IMR-90 (cell line): ENCODE results near the gene FAM78B. TPM values are rescaled to one million over a fixed set of nuclear protein-coding genes. Genes with fewer than 3 reads are reported as not detected.

Experiments used
- ATAC-seq: fragments of 200-7000 bp; cut with Tn5 transposase; 2 replicates; pipeline ENCODE4 v1.9.1; 2020; ENCODE audit warnings: low read depth, mild to moderate bottlenecking, moderate library complexity
- BruUV-seq: library from RNA; stranded (reverse); fragments of 400-500 nt; replicated peaks from 2 replicates; lab custom pipeline; 2021; lab: Mats Ljungman, UMichigan
- CTCF ChIA-PET: fragments of 300-600 bp; formaldehyde crosslinking; extraction: SDS; loops from one replicate; lab custom pipeline; 2021; ENCODE audit warnings: antibody characterized with exemption; lab: Yijun Ruan, JAX
- POLR2A ChIA-PET: fragments of 300-600 bp; sonication (Branson Sonifier 250); formaldehyde crosslinking; loops from one replicate; lab custom pipeline; 2022; ENCODE audit warnings: antibody characterized with exemption; ENCODE audit not compliant: unreplicated experiment; lab: Charles Lee
- DNase-seq: peaks from one replicate; pipeline ENCODE4 v3.0.0; 2013
- H2AFZ ChIP-seq: replicated peaks from 2 replicates; pipeline ENCODE3; 2013; ENCODE audit warnings: low read length, mild to moderate bottlenecking; ENCODE audit not compliant: poor library complexity
- H2AK5ac ChIP-seq: 2 replicates; pipeline ENCODE4 v1.6.1; 2013; ENCODE audit warnings: low read depth, low read length, inconsistent platforms
- H2AK9ac ChIP-seq: replicated peaks from 2 replicates; pipeline ENCODE3; 2013; ENCODE audit warnings: mild to moderate bottlenecking, low read depth, low read length, moderate library complexity; ENCODE audit not compliant: poor library complexity
- H2BK120ac ChIP-seq: 2 replicates; pipeline ENCODE4 v1.6.1; 2013; ENCODE audit warnings: low read depth, low read length, inconsistent platforms
- H2BK15ac ChIP-seq: 3 replicates; pipeline ENCODE4 v1.6.1; 2013; ENCODE audit warnings: low read depth, low read length, inconsistent platforms
- H2BK20ac ChIP-seq: 2 replicates; pipeline ENCODE4 v1.6.1; 2013; ENCODE audit warnings: low read depth, mild to moderate bottlenecking, inconsistent platforms, low read length, moderate library complexity
- H2BK5ac ChIP-seq: 2 replicates; pipeline ENCODE4 v1.6.1; 2013; ENCODE audit warnings: mild to moderate bottlenecking, low read depth, low read length, inconsistent platforms; ENCODE audit not compliant: poor library complexity, severe bottlenecking
- H3K14ac ChIP-seq: replicated peaks from 2 replicates; pipeline ENCODE4 v1.6.1; 2013; ENCODE audit warnings: low read depth, low read length, inconsistent platforms
- H3K18ac ChIP-seq: 2 replicates; pipeline ENCODE4 v1.6.1; 2013; ENCODE audit warnings: low read depth, low read length, control low read depth
- H3K23ac ChIP-seq: 2 replicates; pipeline ENCODE4 v1.6.1; 2013; ENCODE audit warnings: low read depth, low read length, inconsistent platforms
- H3K27ac ChIP-seq: 2 replicates; pipeline ENCODE4 v1.5.1; 2013; ENCODE audit warnings: mild to moderate bottlenecking, control low read depth, low read length; ENCODE audit not compliant: insufficient read depth
- H3K27me3 ChIP-seq: 2 replicates; pipeline ENCODE4 v1.6.1; 2013; ENCODE audit warnings: low read length; ENCODE audit not compliant: control insufficient read depth, insufficient read depth
- H3K36me3 ChIP-seq: 2 replicates; pipeline ENCODE4 v1.6.1; 2013; ENCODE audit warnings: low read length, mixed read lengths; ENCODE audit not compliant: control insufficient read depth, insufficient read depth
- H3K4ac ChIP-seq: 2 replicates; pipeline ENCODE4 v1.6.1; 2013; ENCODE audit warnings: low read depth, low read length, inconsistent platforms
- H3K4me1 ChIP-seq: 2 replicates; pipeline ENCODE4 v1.6.1; 2013; ENCODE audit warnings: low read length, mixed read lengths; ENCODE audit not compliant: control insufficient read depth, insufficient read depth
- H3K4me2 ChIP-seq: 2 replicates; pipeline ENCODE4 v1.6.1; 2013; ENCODE audit warnings: low read depth, mild to moderate bottlenecking, control low read depth, low read length, moderate library complexity
- H3K4me3 ChIP-seq: 2 replicates; pipeline ENCODE4 v1.5.1; 2013; ENCODE audit warnings: low read depth, mild to moderate bottlenecking, control low read depth, low read length, moderate library complexity; ENCODE audit not compliant: insufficient read depth
- H3K56ac ChIP-seq: 2 replicates; pipeline ENCODE4 v1.6.1; 2013; ENCODE audit warnings: low read length, inconsistent platforms; ENCODE audit not compliant: insufficient read depth; ENCODE audit errors: extremely low read depth
- H3K79me1 ChIP-seq, 2 experiments: 2 replicates each; pipeline ENCODE4 v1.6.1; 2013; ENCODE audit warnings: low read length in 2 of 2, inconsistent platforms in 1 of 2, low read depth in 1 of 2
- H3K9ac ChIP-seq: 2 replicates; pipeline ENCODE4 v1.6.1; 2013; ENCODE audit warnings: low read depth, low read length, control low read depth
- H3K9me1 ChIP-seq: 2 replicates; pipeline ENCODE4 v1.6.1; 2013; ENCODE audit warnings: low read length, inconsistent platforms; ENCODE audit not compliant: insufficient read depth
- H3K9me3 ChIP-seq: 2 replicates; pipeline ENCODE4 v1.6.1; 2013; ENCODE audit warnings: low read length; ENCODE audit not compliant: control insufficient read depth, insufficient read depth
- H4K20me1 ChIP-seq: 2 replicates; pipeline ENCODE4 v1.6.1; 2013; ENCODE audit warnings: low read length, inconsistent platforms; ENCODE audit not compliant: insufficient read depth
- H4K5ac ChIP-seq: 2 replicates; pipeline ENCODE4 v1.6.1; 2013; ENCODE audit warnings: mild to moderate bottlenecking, low read depth, low read length, control low read depth
- H4K8ac ChIP-seq, 2 experiments: 2 replicates each; pipeline ENCODE4 v1.6.1; 2013; ENCODE audit warnings: low read depth in 2 of 2, low read length in 2 of 2, control low read depth in 1 of 2, inconsistent platforms in 1 of 2
- H4K91ac ChIP-seq: 2 replicates; pipeline ENCODE4 v1.6.1; 2013; ENCODE audit warnings: low read depth, low read length, inconsistent platforms; ENCODE audit not compliant: insufficient read depth
- BHLHE40 ChIP-seq: fragments of 150-350 bp; IDR thresholded peaks from 2 replicates; pipeline ENCODE4 v1.6.1; 2016; ENCODE audit warnings: mild to moderate bottlenecking, low read depth, low read length
- CEBPB ChIP-seq: IDR thresholded peaks from 2 replicates; pipeline ENCODE4 v1.6.1; 2012; ENCODE audit warnings: low read depth, low read length, improper control_type of control experiment
- CHD1 ChIP-seq: IDR thresholded peaks from 2 replicates; pipeline ENCODE4 v1.6.1; 2012; ENCODE audit warnings: low read depth, low read length, improper control_type of control experiment
- ELK1 ChIP-seq: fragments of 150-350 bp; IDR thresholded peaks from 2 replicates; pipeline ENCODE4 v1.6.1; 2016; ENCODE audit warnings: low read depth, mild to moderate bottlenecking, low read length, moderate library complexity, borderline replicate concordance
- FOS ChIP-seq: fragments of 150-350 bp; IDR thresholded peaks from 2 replicates; pipeline ENCODE4 v1.6.1; 2016; ENCODE audit warnings: low read depth, low read length
- MAFK ChIP-seq: IDR thresholded peaks from 2 replicates; pipeline ENCODE4 v1.6.1; 2012; ENCODE audit warnings: low read depth, low read length, improper control_type of control experiment
- MAZ ChIP-seq: IDR thresholded peaks from 2 replicates; pipeline ENCODE4 v1.6.1; 2012; ENCODE audit warnings: low read depth, mild to moderate bottlenecking, low read length, improper control_type of control experiment, moderate library complexity, borderline replicate concordance
- MXI1 ChIP-seq: IDR thresholded peaks from 2 replicates; pipeline ENCODE4 v1.6.1; 2012; ENCODE audit warnings: low read depth, mild to moderate bottlenecking, low read length, moderate library complexity, borderline replicate concordance
- NFE2L2 ChIP-seq: fragments of 150-350 bp; IDR thresholded peaks from 2 replicates; pipeline ENCODE4 v1.6.1; 2016; ENCODE audit warnings: low read depth, mild to moderate bottlenecking, low read length
- POLR2A ChIP-seq: IDR thresholded peaks from 2 replicates; pipeline ENCODE4 v1.6.1; 2012; ENCODE audit warnings: mild to moderate bottlenecking, low read depth, low read length
- RFX5 ChIP-seq: IDR thresholded peaks from 2 replicates; pipeline ENCODE4 v1.8.0; 2012; ENCODE audit warnings: low read depth, mild to moderate bottlenecking, low read length, moderate library complexity
- SMC3 ChIP-seq: fragments of 150-350 bp; IDR thresholded peaks from 2 replicates; pipeline ENCODE4 v1.6.1; 2016; ENCODE audit warnings: low read depth, mild to moderate bottlenecking, antibody characterized with exemption, low read length, moderate library complexity
- USF2 ChIP-seq: fragments of 150-350 bp; IDR thresholded peaks from 2 replicates; pipeline ENCODE4 v1.6.1; 2017; ENCODE audit warnings: mild to moderate bottlenecking, antibody characterized with exemption, low read length, low read depth
- WGBS, 2 experiments: methylation state at CpG; one replicate each; pipeline versions ENCODE4 v1.1.5 to v1.1.7; 2013; ENCODE audit warnings: missing lambda C conversion rate in 2 of 2; ENCODE audit not compliant: insufficient read length in 1 of 2; ENCODE audit errors: extremely low coverage in 2 of 2; 5-methylcytosine and 5-hydroxymethylcytosine counted together
- dilution Hi-C: fragments of 300-500 bp; cut with HindIII; formaldehyde crosslinking; loops from one replicate; pipeline ENCODE4 v1.14.3; 2018; ENCODE audit warnings: low sequenced_read_pairs; ENCODE audit not compliant: unreplicated experiment
- in situ Hi-C: fragments of 300-500 bp; cut with MboI; formaldehyde crosslinking; loops from 3 replicates; pipeline ENCODE4 v1.14.3; 2019; ENCODE audit warnings: low sequenced_read_pairs, inconsistent platforms, mixed read lengths
- intact Hi-C: fragments of 100-400 bp; cut with micrococcal nuclease; formaldehyde crosslinking; loops from 2 replicates; pipeline ENCODE4 v1.10.0; 2022
- polyA plus RNA-seq, 3 experiments: library from polyadenylated mRNA; depleted of rRNA; stranded (reverse); fragments of >200 nt; gene quantifications; 2 replicates each; pipeline ENCODE4 v1.2.3, GENCODE V29; 2012; ENCODE audit warnings: low replicate concordance in 1 of 3
- total RNA-seq: library from RNA; depleted of rRNA; stranded (reverse); fragments of >200 nt; gene quantifications from 2 replicates; pipeline ENCODE4 v1.2.3, GENCODE V29; 2012

FAM78B gene
- total and polyA plus RNA-seq, 2 of the 4 experiments (the other 2 are of a cell fraction): under 0.01 to 0.12 TPM

- H3K23ac ChIP-seq: no peak overlapping the region
- no peak overlapping the region for H3K27ac ChIP-seq
- DNase-seq: no peak
- H3K27me3 ChIP-seq: no peaks in the 10 kb centered on the region
- H3K14ac ChIP-seq: no peak overlapping the region
- H4K5ac ChIP-seq: no peak overlapping the region
- H2BK120ac ChIP-seq: no peak overlapping the region
- no peaks in the 10 kb centered on the region for H3K9me1 ChIP-seq
- H2AK9ac ChIP-seq: no peak overlapping the region
- no peaks in the 10 kb centered on the region for H3K36me3 ChIP-seq
- no peak for TF ChIP-seq SMC3
- no peak for TF ChIP-seq POLR2A
- no peak for TF ChIP-seq ELK1
- TF ChIP-seq CEBPB: no peak
- no peak for TF ChIP-seq RFX5
- no peak for TF ChIP-seq NFE2L2
- no peak for TF ChIP-seq BHLHE40
- TF ChIP-seq FOS: no peak
- TF ChIP-seq MXI1: no peak
- no peak for TF ChIP-seq USF2
- TF ChIP-seq MAZ: no peak
- no peak for TF ChIP-seq CHD1
- no peak for TF ChIP-seq MAFK
- dilution Hi-C loops (no loop called here), in situ Hi-C loops (no loop called here), intact Hi-C loops (no loop called here)
- no peak overlapping the region for H2BK5ac ChIP-seq
- peaks cover 8% of the 10 kb centered on the region for H3K9me3 ChIP-seq
- H2BK20ac ChIP-seq: no peak overlapping the region
- CTCF ChIA-PET: no interaction called here
- H3K4ac ChIP-seq: no peak overlapping the region
- H2BK15ac ChIP-seq: no peak overlapping the region
- no peak overlapping the region for H3K56ac ChIP-seq
- H3K18ac ChIP-seq: no peak overlapping the region
- POLR2A ChIA-PET: no interaction called here
- no peaks in the 10 kb centered on the region for H4K20me1 ChIP-seq
- no peak overlapping the region for H3K9ac ChIP-seq
- H4K8ac ChIP-seq: no peak overlapping the region
- no peaks in the 10 kb centered on the region for H3K4me1 ChIP-seq
- H3K79me1 ChIP-seq: no peaks in the 10 kb centered on the region
- no peak for ATAC-seq
- H2AK5ac ChIP-seq: no peak overlapping the region
- no TSS peak for BruUV-seq
- no peak overlapping the region for H2AFZ ChIP-seq
- no peak overlapping the region for H4K91ac ChIP-seq
- H3K4me3 ChIP-seq: no peak overlapping the region
- 0% methylated on average over 1 of the region's 5 CpGs; no CpG with 5 or more reads in 1 of the 2 experiments for WGBS, 2 experiments
- H3K4me2 ChIP-seq: no peak overlapping the region
Observed at GRCh38 chr1:166117776-166118175, 49.0 kb downstream of the FAM78B start.
